ENCODE measurements around the gene KRTAP10-2. TPM values are rescaled to one million over a fixed set of nuclear protein-coding genes. Genes with fewer than 3 reads are reported as not detected.

KRTAP10-2 gene
- total RNA-seq, 1 experiment from 2014 or later = not detected

GRCh38 chr21:44539991-44540666 lies 11.2 kb downstream of the KRTAP10-2 start, which contains the start of gene KRTAP10-1:
KRTAP10-1 (minus strand) TSS chr21:44540195; CDS start chr21:44540150, 45 bp downstream.
- H4K20me1 ChIP-seq (ENCODE audit: insufficient read depth) = no peaks in the 10 kb centered on the region
- intact Hi-C loops (cut with micrococcal nuclease) = no loop called here

More at GRCh38 chr21:44539991-44540666, 11.2 kb downstream of the KRTAP10-2 start, which contains the start of gene KRTAP10-1:
- CTCF ChIA-PET = no interaction called here
- ATAC-seq (no peak), DNase-seq (ENCODE audit: low read depth, low spot score) (no peak)
- no peak within 1 kb of the TSS for H3K4me3 ChIP-seq (replicated peaks in 1 of 2; ENCODE audit: low read depth in 1 of 2, low read length in 2 of 2)
- no TSS peak for BruUV-seq (replicated peaks)
- H3K4me1 ChIP-seq (ENCODE audit: control insufficient read depth in 1 of 2, insufficient read depth in 2 of 2, low read length in 2 of 2) = no peaks in the 10 kb centered on the region
- POLR2A ChIA-PET = no interaction called here
- H3K79me2 ChIP-seq (ENCODE audit: insufficient read depth, low read length) = no peaks in the 10 kb centered on the region
- no peaks in the 10 kb centered on the region for H3K36me3 ChIP-seq (ENCODE audit: control insufficient read depth in 1 of 2, insufficient read depth in 2 of 2, low read length in 2 of 2)
- no peaks in the 10 kb centered on the region for H3K9me2 ChIP-seq (ENCODE audit: insufficient read depth)
- H2AFZ ChIP-seq (ENCODE audit: low read depth, low read length, poor library complexity, severe bottlenecking) = no peak within 1 kb of the TSS
- no peak within 1 kb of the TSS for H3K9ac ChIP-seq (ENCODE audit: low read length)
- H3K9me3 ChIP-seq (ENCODE audit: control insufficient read depth in 1 of 2, insufficient read depth in 1 of 2, low read depth in 1 of 2, low read length in 2 of 2) = peaks cover 7 to 15% of the 10 kb centered on the region in 2 experiments
- TF ChIP-seq RAD21 (IDR thresholded peaks at IDR 0.05; ENCODE audit: low read depth) = no peak
- TF ChIP-seq CBX3 (IDR thresholded peaks at IDR 0.05; ENCODE audit: low read depth) = no peak
- no peak for TF ChIP-seq SRF (IDR thresholded peaks at IDR 0.05; ENCODE audit: low read depth)
- no peak for TF ChIP-seq MAX (IDR thresholded peaks at IDR 0.05)
- TF ChIP-seq, protein P1, sequence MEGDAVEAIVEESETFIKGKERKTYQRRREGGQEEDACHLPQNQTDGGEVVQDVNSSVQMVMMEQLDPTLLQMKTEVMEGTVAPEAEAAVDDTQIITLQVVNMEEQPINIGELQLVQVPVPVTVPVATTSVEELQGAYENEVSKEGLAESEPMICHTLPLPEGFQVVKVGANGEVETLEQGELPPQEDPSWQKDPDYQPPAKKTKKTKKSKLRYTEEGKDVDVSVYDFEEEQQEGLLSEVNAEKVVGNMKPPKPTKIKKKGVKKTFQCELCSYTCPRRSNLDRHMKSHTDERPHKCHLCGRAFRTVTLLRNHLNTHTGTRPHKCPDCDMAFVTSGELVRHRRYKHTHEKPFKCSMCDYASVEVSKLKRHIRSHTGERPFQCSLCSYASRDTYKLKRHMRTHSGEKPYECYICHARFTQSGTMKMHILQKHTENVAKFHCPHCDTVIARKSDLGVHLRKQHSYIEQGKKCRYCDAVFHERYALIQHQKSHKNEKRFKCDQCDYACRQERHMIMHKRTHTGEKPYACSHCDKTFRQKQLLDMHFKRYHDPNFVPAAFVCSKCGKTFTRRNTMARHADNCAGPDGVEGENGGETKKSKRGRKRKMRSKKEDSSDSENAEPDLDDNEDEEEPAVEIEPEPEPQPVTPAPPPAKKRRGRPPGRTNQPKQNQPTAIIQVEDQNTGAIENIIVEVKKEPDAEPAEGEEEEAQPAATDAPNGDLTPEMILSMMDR (IDR thresholded peaks at IDR 0.05 in 2 of 3, conservative IDR thresholded peaks at IDR 0.05 in 1 of 3; ENCODE audit: borderline replicate concordance in 1 of 3, insufficient read depth in 1 of 3, low read depth in 2 of 3, low read length in 2 of 3) = no peak
- TF ChIP-seq POLR2AphosphoS5 (IDR thresholded peaks at IDR 0.05; ENCODE audit: low read depth, low read length) = no peak
- TF ChIP-seq ZNF274 (IDR thresholded peaks at IDR 0.05; ENCODE audit: low read depth, low read length) = no peak
- no peak for TF ChIP-seq ATF3 (IDR thresholded peaks at IDR 0.05)
- H3K27me3 ChIP-seq (ENCODE audit: insufficient read depth, low read length) = no peaks in the 10 kb centered on the region
- no peak within 1 kb of the TSS; the same call in 1 of the 2 replicates for H3K27ac ChIP-seq (ENCODE audit: low read depth, low read length)
- no peak within 1 kb of the TSS for H3K4me2 ChIP-seq (ENCODE audit: low read length)
- RAD21 ChIA-PET (ENCODE audit: low non-redundant PET in 1 of 2, low total read pairs in 2 of 2, uncharacterized antibody in 2 of 2, unreplicated experiment in 2 of 2) = no interaction called here

Data from HCT116 (cell line).